Kidney (tissue), 14 donors: ENCODE measurements around the gene LRRC27. TPM values are rescaled to one million over a fixed set of nuclear protein-coding genes. Genes with fewer than 3 reads are reported as not detected.

Experiments used
- DNase-seq, 5 donors: peaks; one replicate each; pipeline ENCODE4 v3.0.0-alpha.2; 2013 to 2020
- FAIRE-seq: peaks from 2 replicates; lab custom pipeline; 2012; peaks lifted over from hg19 to GRCh38; lab: Jason Lieb, UNC
- H3K27ac ChIP-seq, 2 donors: one replicate each; pipeline ENCODE4 v1.7.0; 2013; ENCODE audit warnings: low read depth in 2 of 2, low read length in 2 of 2, inconsistent platforms in 1 of 2
- H3K27me3 ChIP-seq: one replicate; pipeline ENCODE4 v1.7.1; 2013; ENCODE audit warnings: low read length, inconsistent platforms; ENCODE audit not compliant: control insufficient read depth, insufficient read depth
- H3K36me3 ChIP-seq, 3 donors: one replicate each; pipeline versions ENCODE4 v1.7.0 to v1.7.1; 2013; ENCODE audit warnings: low read length in 3 of 3, control low read depth in 1 of 3, inconsistent platforms in 1 of 3; ENCODE audit not compliant: insufficient read depth in 3 of 3, control insufficient read depth in 2 of 3
- H3K4me1 ChIP-seq, 3 donors: one replicate each; pipeline versions ENCODE4 v1.7.0 to v1.7.1; 2013; ENCODE audit warnings: low read length in 3 of 3, inconsistent platforms in 1 of 3, low read depth in 1 of 3; ENCODE audit not compliant: control insufficient read depth in 2 of 3, insufficient read depth in 2 of 3
- H3K4me3 ChIP-seq, 3 donors: one replicate each; pipeline versions ENCODE4 v1.7.0 to v1.8.1; 2013; ENCODE audit warnings: low read length in 3 of 3, control low read depth in 1 of 3, inconsistent platforms in 1 of 3
- H3K9ac ChIP-seq, 3 donors: one replicate each; pipeline versions ENCODE4 v1.7.0 to v1.7.1; 2013; ENCODE audit warnings: low read length in 3 of 3, control low read depth in 1 of 3, inconsistent platforms in 1 of 3
- H3K9me3 ChIP-seq, 3 donors: one replicate each; pipeline versions ENCODE4 v1.7.0 to v1.7.1; 2013; ENCODE audit warnings: low read length in 3 of 3, control low read depth in 1 of 3, inconsistent platforms in 1 of 3; ENCODE audit not compliant: control insufficient read depth in 2 of 3, insufficient read depth in 1 of 3
- CTCF ChIP-seq: IDR thresholded peaks from 3 replicates; pipeline ENCODE4 v1.5.1; 2012; ENCODE audit warnings: mild to moderate bottlenecking, moderate library complexity, borderline replicate concordance; ENCODE audit not compliant: insufficient read depth; ENCODE audit errors: extremely low read depth
- intact Hi-C: fragments of 100-400 bp; cut with DNase I; formaldehyde crosslinking; loops from one replicate; pipeline ENCODE4 v1.11.1; 2022
- polyA plus RNA-seq: library from polyadenylated mRNA; stranded (reverse); fragments of 350-450 nt; fragmentation: Illumina TruSeq; extraction: RNeasy Lipid Tissue Mini Kit (QIAGEN cat#74804); gene quantifications from one replicate; pipeline ENCODE4 v1.2.3, GENCODE V29; 2014; ENCODE audit warnings: low read depth, low replicate concordance; ENCODE audit not compliant: insufficient read depth
- total RNA-seq: library from RNA; stranded (reverse); fragmentation: NEBNext Ultra II Directional; extraction: Animal tissue kit (Norgen Biotek cat#: 25700); gene quantifications from one replicate; pipeline ENCODE4 v1.2.1, GENCODE V29; 2021
- donor health status: control.
- donor health status: control.
- donor health status: control.
- donor health status: control.
- donor health status: control.
- donor health status: DM: yes; HTN: yes; CAD: no.
- donor health status: Normal renal cell carcinoma (clear cell type).

LRRC27 gene
- total and polyA plus RNA-seq, 2 donors from 2014 or later, result 14.4 to 14.6 TPM

- FAIRE-seq, result no peak
- TF ChIP-seq CTCF, result no peak
- Histone ChIP-seq H3K9ac (no peak overlapping the region), H3K27ac (no peak overlapping the region), H3K27me3 (no peaks in the 10 kb centered on the region), H3K4me1 (no peaks in the 10 kb centered on the region), H3K4me3 (no peak overlapping the region), H3K36me3 (peaks cover 0 to 7% (median 4%) of the 10 kb centered on the region in 3 donors), H3K9me3 (no peaks in the 10 kb centered on the region)
- no peak for DNase-seq
- intact Hi-C loops, result loop anchor here (10.0 kb wide), 1 partner anchor 126 kb away; no protein-coding TSS in a partner anchor
Measured at GRCh38 chr10:132350391-132350790, 18.4 kb downstream of the LRRC27 start.

- Histone ChIP-seq H3K27me3 (no peaks in the 10 kb centered on the region), H3K4me1 (no peaks in the 10 kb centered on the region), H3K9ac (no peak overlapping the region), H3K9me3 (no peaks in the 10 kb centered on the region), H3K27ac (no peak overlapping the region), H3K36me3 (peaks cover 0 to 7% (median 2%) of the 10 kb centered on the region in 3 donors), H3K4me3 (no peak overlapping the region)
- TF ChIP-seq CTCF, result no peak
- no peak for FAIRE-seq
- intact Hi-C loops, result loop anchor here (10.0 kb wide), 1 partner anchor 126 kb away; no protein-coding TSS in a partner anchor
- no peak for DNase-seq
Measured at GRCh38 chr10:132350946-132351345, 19.0 kb downstream of the LRRC27 start.

GRCh38 chr10:132351611-132352010, 19.6 kb downstream of the LRRC27 start:
- H3K36me3 ChIP-seq, result peaks cover 0 to 7% (median 2%) of the 10 kb centered on the region in 3 donors
- no peaks in the 10 kb centered on the region for H3K4me1 ChIP-seq
- H3K9ac ChIP-seq, result no peak overlapping the region
- H3K27me3 ChIP-seq, result no peaks in the 10 kb centered on the region
- no peak for TF ChIP-seq CTCF
- intact Hi-C loops, result loop anchor here (10.0 kb wide), 1 partner anchor 127 kb away; no protein-coding TSS in a partner anchor
- H3K9me3 ChIP-seq, result no peaks in the 10 kb centered on the region
- no peak overlapping the region for H3K4me3 ChIP-seq
- H3K27ac ChIP-seq, result no peak overlapping the region
- DNase-seq (no peak), FAIRE-seq (no peak)
